ENCODE data around the gene SLC39A13.

Gene SLC39A13

GRCh38 chr11:47406896-47407745 is 1.3 kb upstream of the SLC39A13 start:
- no peak for DNase-seq

GRCh38 chr11:47408598-47409439 is 429 bp downstream of the SLC39A13 start:
- DNase-seq = no peak

- no peak for DNase-seq
Observed at GRCh38 chr11:47409440-47410369, 1.3 kb downstream of the SLC39A13 start.

GRCh38 chr11:47410370-47411264 is 2.2 kb downstream of the SLC39A13 start:
- DNase-seq = no peak

- DNase-seq = peak; percentile 55
Observed at GRCh38 chr11:47411884-47412746, 3.7 kb downstream of the SLC39A13 start.

- DNase-seq = no peak
Observed at GRCh38 chr11:47413351-47413750, 5.0 kb downstream of the SLC39A13 start.

- no peak for DNase-seq
Observed at GRCh38 chr11:47413908-47414684, 5.7 kb downstream of the SLC39A13 start.

GRCh38 chr11:47414685-47415070 is 6.3 kb downstream of the SLC39A13 start:
- DNase-seq = no peak

- DNase-seq = no peak
Observed at GRCh38 chr11:47415091-47415854, 6.9 kb downstream of the SLC39A13 start.

- no peak for DNase-seq
Observed at GRCh38 chr11:47415949-47416472, 7.6 kb downstream of the SLC39A13 start.

GRCh38 chr11:47417712-47418111 is 9.3 kb downstream of the SLC39A13 start:
- no peak for DNase-seq

GRCh38 chr11:47418454-47419259 is 10.3 kb downstream of the SLC39A13 start:
- DNase-seq = no peak

- DNase-seq = no peak
Observed at GRCh38 chr11:47425611-47426010, 17.2 kb downstream of the SLC39A13 start.

- DNase-seq = peak; percentile 99
Observed at GRCh38 chr11:47426062-47426956, 17.9 kb downstream of the SLC39A13 start, which contains the start of gene PSMC3. PSMC3 (minus strand) TSS chr11:47426439; CDS start chr11:47426279, 160 bp downstream.

GRCh38 chr11:47430524-47430923 is 22.1 kb downstream of the SLC39A13 start:
- DNase-seq = no peak

- no peak for DNase-seq
Observed at GRCh38 chr11:47431356-47432083, 23.1 kb downstream of the SLC39A13 start.
